NOMO-1 (cell line): Measurements from ENCODE around the gene COPG2.

Source experiments
- DNase-seq, 2 experiments: peaks; one replicate each; lab custom pipeline; 2025; ENCODE audit not compliant: unreplicated experiment in 2 of 2; lab: John Stamatoyannopoulos, UW

The COPG2 gene

GRCh38 chr7:130479716-130480400, 188.7 kb downstream of the COPG2 start:
- peak in 1 of 2 experiments; percentile 32 for DNase-seq

- no peak for DNase-seq
Observed at GRCh38 chr7:130478991-130479390, 189.6 kb downstream of the COPG2 start.

GRCh38 chr7:130476297-130477150, 192.0 kb downstream of the COPG2 start:
- no peak for DNase-seq

GRCh38 chr7:130475776-130476175, 192.8 kb downstream of the COPG2 start:
- no peak for DNase-seq

- peak in 1 of 2 experiments; percentile 13 for DNase-seq
Observed at GRCh38 chr7:130473876-130474275, 194.7 kb downstream of the COPG2 start.

GRCh38 chr7:130473289-130473688, 195.3 kb downstream of the COPG2 start:
- peak; percentile 26 to 42 for DNase-seq

GRCh38 chr7:130471974-130472373, 196.6 kb downstream of the COPG2 start:
- DNase-seq = no peak

- DNase-seq = no peak
Observed at GRCh38 chr7:130468612-130469011, 199.9 kb downstream of the COPG2 start.

- no peak for DNase-seq
Observed at GRCh38 chr7:130463553-130464434, 204.8 kb downstream of the COPG2 start.

GRCh38 chr7:130461272-130461671, 207.3 kb downstream of the COPG2 start:
- no peak for DNase-seq

GRCh38 chr7:130458257-130458656, 210.3 kb downstream of the COPG2 start:
- peak in 1 of 2 experiments; percentile 45 for DNase-seq
